LNCaP clone FGC (cell line): ENCODE data around the gene GALNT8.

Source experiments
- DNase-seq: peaks from one replicate; pipeline ENCODE4 v3.0.0-alpha.2; 2011; ENCODE audit warnings: low read depth
- H3K4me3 ChIP-seq: 2 replicates; pipeline ENCODE4 v1.5.1; 2011; ENCODE audit warnings: mild to moderate bottlenecking, low read depth, low read length, control low read depth
- TF ChIP-seq, protein P1 (sequence below): IDR thresholded peaks from 2 replicates; pipeline ENCODE4 v1.5.1; 2012; ENCODE audit warnings: mild to moderate bottlenecking; ENCODE audit not compliant: control insufficient read depth, insufficient read depth; ENCODE audit errors: extremely low read depth

Gene GALNT8

DNA sequence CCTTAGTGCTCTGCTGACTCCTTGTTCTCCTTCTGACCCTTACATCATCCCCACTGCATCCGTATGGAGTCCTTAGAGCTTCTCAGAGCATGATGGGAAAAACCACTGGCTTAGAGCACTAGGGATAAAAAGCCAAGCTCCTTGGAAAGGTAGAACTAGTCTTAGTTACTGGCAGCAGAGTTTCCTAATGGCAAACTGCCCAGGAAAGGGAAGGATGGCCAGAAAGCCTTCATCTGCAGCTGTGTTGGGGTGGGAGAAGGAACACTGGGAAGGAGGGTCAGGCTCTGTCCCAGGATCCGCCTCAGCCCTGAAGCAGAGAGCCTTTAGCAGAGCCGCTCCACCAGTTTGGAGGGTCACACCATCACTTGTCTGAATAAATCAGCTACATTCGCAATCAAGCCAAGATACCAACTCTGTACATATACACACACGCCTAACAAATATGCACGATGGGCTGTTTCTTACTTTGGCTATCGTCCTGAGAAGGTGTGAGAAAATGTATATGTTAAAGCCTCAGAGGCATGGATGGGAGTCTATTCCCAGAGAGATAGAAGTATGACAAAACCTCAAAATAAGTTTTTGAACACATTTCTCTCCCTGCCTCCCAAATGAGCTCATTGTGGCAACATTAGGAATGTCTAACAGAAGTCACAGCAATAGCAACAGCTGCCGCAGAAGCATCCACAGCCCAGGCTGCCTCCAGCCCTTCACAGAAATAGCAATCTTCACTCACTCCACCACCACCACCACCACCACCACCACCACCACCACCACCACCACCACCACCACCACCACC, 18.6 kb upstream of the GALNT8 start:
- TF ChIP-seq, protein P1, sequence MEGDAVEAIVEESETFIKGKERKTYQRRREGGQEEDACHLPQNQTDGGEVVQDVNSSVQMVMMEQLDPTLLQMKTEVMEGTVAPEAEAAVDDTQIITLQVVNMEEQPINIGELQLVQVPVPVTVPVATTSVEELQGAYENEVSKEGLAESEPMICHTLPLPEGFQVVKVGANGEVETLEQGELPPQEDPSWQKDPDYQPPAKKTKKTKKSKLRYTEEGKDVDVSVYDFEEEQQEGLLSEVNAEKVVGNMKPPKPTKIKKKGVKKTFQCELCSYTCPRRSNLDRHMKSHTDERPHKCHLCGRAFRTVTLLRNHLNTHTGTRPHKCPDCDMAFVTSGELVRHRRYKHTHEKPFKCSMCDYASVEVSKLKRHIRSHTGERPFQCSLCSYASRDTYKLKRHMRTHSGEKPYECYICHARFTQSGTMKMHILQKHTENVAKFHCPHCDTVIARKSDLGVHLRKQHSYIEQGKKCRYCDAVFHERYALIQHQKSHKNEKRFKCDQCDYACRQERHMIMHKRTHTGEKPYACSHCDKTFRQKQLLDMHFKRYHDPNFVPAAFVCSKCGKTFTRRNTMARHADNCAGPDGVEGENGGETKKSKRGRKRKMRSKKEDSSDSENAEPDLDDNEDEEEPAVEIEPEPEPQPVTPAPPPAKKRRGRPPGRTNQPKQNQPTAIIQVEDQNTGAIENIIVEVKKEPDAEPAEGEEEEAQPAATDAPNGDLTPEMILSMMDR: no peak
- DNase-seq: no peak
- no peak overlapping the region for H3K4me3 ChIP-seq

DNA sequence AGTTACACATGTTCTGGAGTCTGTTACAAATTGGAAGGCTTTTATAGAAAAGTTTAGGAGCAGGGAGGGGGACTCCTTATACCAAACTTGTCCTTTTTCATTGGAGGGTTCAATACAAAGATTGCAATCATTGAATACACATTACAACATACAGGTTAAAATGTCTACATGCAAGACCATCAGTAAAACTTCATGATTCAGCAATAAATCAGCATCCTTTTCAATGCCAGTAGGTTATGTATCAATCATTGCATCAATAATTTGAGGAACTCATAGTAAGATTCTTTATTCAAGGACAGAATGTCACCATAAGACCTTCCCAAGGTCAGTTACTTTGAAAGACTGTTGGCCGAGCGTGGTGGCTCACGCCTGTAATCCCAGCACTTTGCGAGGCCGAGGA, 16.5 kb upstream of the GALNT8 start:
- TF ChIP-seq, protein P1: no peak
- DNase-seq: no peak
- no peak overlapping the region for H3K4me3 ChIP-seq

DNA sequence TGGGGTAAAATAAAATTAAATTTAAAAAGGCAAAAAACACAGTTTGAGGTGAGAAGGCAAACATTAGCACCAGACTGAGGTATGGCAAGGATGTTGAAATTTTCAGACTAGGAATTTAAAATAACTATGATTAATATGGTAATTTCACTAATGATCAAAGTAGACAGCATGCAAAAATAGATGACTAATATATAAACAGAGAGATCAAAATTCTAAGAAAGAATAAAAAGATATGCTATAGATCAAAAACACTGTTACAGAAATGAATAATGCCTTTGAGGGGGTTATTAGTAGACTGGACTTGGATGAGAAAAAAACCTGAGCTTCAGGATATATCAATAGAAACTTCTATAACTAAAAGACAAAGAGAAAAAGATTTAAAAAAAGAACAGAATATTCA, 14.4 kb upstream of the GALNT8 start:
- TF ChIP-seq, protein P1: no peak
- DNase-seq: no peak
- no peak overlapping the region for H3K4me3 ChIP-seq

DNA sequence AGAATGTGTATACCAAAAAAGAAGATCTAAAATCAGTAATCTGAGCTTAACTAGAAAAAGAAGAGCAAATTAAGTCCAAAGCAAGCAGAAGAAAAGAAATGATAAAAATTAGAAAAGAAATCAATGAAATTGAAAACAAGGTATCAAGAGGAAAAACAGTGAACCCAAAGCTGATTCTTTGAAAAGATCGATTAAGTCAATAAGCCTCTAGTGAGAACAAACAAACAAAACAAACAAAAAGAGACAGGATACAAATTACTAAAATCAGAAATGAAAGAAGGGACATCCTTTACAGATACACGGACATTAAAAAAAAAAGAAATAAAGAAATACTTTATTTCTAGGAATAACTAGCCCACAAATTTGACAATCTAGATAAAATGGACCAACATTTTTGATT, 12.9 kb upstream of the GALNT8 start:
- DNase-seq: no peak
- TF ChIP-seq, protein P1: no peak
- no peak overlapping the region for H3K4me3 ChIP-seq

DNA sequence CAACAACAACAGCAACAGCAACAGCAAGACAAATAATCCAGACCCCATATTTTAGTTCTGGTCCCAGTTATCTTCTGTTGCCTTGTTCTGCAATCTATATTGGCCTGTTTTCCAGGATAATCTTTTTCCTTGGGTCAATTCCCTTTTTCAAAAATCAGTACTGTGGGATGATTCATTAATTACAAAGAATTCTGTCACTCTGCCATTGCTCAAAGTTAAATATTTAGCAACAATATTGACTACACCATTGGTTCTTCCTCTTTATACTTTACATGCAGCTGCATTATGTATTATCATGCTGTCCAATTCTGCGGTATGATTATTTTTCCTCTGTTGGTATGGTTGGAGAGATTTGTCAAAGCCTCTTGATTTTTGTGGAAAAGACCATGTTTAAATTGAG, 10.1 kb upstream of the GALNT8 start:
- H3K4me3 ChIP-seq: no peak overlapping the region
- no peak for DNase-seq
- TF ChIP-seq, protein P1: no peak

DNA sequence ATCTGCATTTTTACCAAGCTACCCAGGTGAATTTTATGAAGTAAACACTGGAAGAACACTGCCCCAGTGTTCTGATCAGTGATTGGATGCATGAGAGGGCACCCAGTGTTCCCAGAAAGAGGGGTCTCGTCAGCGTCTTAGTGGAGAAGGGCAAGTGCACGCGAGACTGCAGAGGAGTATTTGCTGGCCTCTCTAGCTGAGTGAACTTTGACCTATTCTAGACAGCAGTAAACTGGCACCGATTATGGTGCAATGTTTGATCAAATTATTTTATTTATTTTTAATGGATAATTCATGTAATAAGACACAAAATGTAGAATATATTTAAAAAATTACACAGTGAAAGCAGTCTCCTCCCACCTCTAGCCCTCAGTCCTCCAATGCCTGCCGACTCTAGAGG, 5.3 kb upstream of the GALNT8 start:
- no peak for DNase-seq
- no peak overlapping the region for H3K4me3 ChIP-seq
- TF ChIP-seq, protein P1: no peak

DNA sequence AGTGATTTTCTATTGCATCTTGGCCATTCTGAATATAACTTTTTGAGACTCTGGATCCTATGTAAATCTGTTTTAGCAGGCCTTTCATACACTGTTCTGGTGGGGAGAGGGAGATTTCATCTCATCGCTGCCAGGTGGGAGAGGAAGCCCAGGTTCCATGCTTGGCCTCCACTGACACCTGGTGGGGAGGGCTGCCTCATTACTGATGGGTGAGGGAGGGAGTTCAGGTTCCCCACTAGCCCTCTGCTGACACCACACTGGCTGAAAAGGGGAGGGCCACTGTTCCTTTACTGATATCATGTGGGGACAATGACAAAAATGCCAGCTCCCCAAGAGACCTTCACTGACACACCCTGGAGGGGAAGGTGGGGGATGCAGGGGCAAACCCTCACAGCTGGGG, 2.4 kb upstream of the GALNT8 start:
- no peak overlapping the region for H3K4me3 ChIP-seq
- no peak for DNase-seq

More for the DNA sequence above, 2.4 kb upstream of the GALNT8 start:
- TF ChIP-seq, protein P1: no peak
